Chondrocyte (in vitro differentiated cells): ENCODE results near the gene LAMP5. TPM values are rescaled to one million over a fixed set of nuclear protein-coding genes. Genes with fewer than 3 reads are reported as not detected.

Experiments
- DNase-seq: peaks from one replicate; pipeline ENCODE4 v3.0.0; 2021; ENCODE audit warnings: mixed read lengths, low spot score
- H3K27ac Mint-ChIP-seq: one replicate; pipeline ENCODE4 v1.8.0; 2021; ENCODE audit warnings: mild to moderate bottlenecking, moderate library complexity, mixed read lengths; ENCODE audit not compliant: unreplicated experiment
- H3K27me3 Mint-ChIP-seq: 2 replicates; pipeline ENCODE4 v1.8.0; 2021; ENCODE audit warnings: low read depth, mixed read lengths
- H3K36me3 Mint-ChIP-seq: 2 replicates; pipeline ENCODE4 v1.8.0; 2021; ENCODE audit warnings: low read depth, mixed read lengths
- H3K4me1 Mint-ChIP-seq: 2 replicates; pipeline ENCODE4 v1.8.0; 2021; ENCODE audit warnings: low read depth, mild to moderate bottlenecking, mixed read lengths
- H3K4me3 Mint-ChIP-seq: one replicate; pipeline ENCODE4 v1.8.0; 2021; ENCODE audit warnings: mild to moderate bottlenecking, moderate library complexity, mixed read lengths; ENCODE audit not compliant: unreplicated experiment
- H3K9me3 Mint-ChIP-seq: 2 replicates; pipeline ENCODE4 v1.8.0; 2021; ENCODE audit warnings: low read depth, mixed read lengths
- CTCF ChIP-seq: fragments of 200-600 bp; sonication (generic); IDR thresholded peaks from 2 replicates; pipeline ENCODE4 v1.5.0; 2021; ENCODE audit warnings: antibody characterized with exemption, mild to moderate bottlenecking, moderate library complexity
- total RNA-seq: library from RNA; stranded (reverse); gene quantifications from 3 replicates; pipeline ENCODE4 v1.2.1, GENCODE V29; 2021

The LAMP5 gene
- total RNA-seq, 1 donor from 2014 or later = 2.5 TPM

- no peaks in the 10 kb centered on the region for H3K4me1 Mint-ChIP-seq
Measured at GRCh38 chr20:9565910-9566550, 51.6 kb downstream of the LAMP5 start.

GRCh38 chr20:9566977-9567376 is 52.6 kb downstream of the LAMP5 start:
- Mint-ChIP-seq H3K27me3 (peaks cover 49% of the 10 kb centered on the region), H3K4me3 (no peak overlapping the region), H3K36me3 (no peaks in the 10 kb centered on the region), H3K9me3 (peaks cover 3% of the 10 kb centered on the region), H3K27ac (no peak overlapping the region), H3K4me1 (no peaks in the 10 kb centered on the region)
- TF ChIP-seq CTCF = no peak
- no peak for DNase-seq

More at GRCh38 chr20:9565910-9566550, 51.6 kb downstream of the LAMP5 start:
- peaks cover 3% of the 10 kb centered on the region for H3K9me3 Mint-ChIP-seq
- no peak for TF ChIP-seq CTCF
- no peaks in the 10 kb centered on the region for H3K36me3 Mint-ChIP-seq
- H3K4me3 Mint-ChIP-seq = no peak overlapping the region
- peak; percentile 72 for DNase-seq
- H3K27me3 Mint-ChIP-seq = peaks cover 47% of the 10 kb centered on the region
- H3K27ac Mint-ChIP-seq = no peak overlapping the region

DNA sequence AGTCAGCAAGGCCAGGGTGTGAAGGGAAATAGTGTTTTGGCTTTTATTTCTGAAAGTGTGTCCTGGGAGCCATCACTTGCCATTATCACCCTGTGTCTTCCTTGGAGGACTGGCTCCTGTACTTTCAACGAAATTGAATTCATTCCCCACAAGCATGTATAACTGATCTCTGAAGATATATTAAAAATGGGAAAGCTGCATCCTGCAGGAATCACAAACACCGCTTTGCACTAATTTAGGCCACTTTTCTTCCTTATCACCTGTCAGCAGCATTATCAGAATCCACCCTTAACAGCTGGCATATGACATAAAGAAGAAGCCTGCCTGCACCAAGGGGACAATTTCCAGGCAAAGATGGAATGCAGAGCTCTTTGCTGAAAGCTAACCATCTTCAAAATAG is 56.2 kb downstream of the LAMP5 start:
- peaks cover 51% of the 10 kb centered on the region for H3K27me3 Mint-ChIP-seq
- no peak for TF ChIP-seq CTCF
- no peaks in the 10 kb centered on the region for H3K36me3 Mint-ChIP-seq
- no peaks in the 10 kb centered on the region for H3K4me1 Mint-ChIP-seq
- no peak for DNase-seq
- no peak overlapping the region for H3K4me3 Mint-ChIP-seq
- H3K9me3 Mint-ChIP-seq = peaks cover 3% of the 10 kb centered on the region
- H3K27ac Mint-ChIP-seq = no peak overlapping the region

- Mint-ChIP-seq H3K9me3 (peaks cover 3% of the 10 kb centered on the region), H3K27ac (no peak overlapping the region), H3K36me3 (no peaks in the 10 kb centered on the region), H3K4me1 (no peaks in the 10 kb centered on the region), H3K27me3 (peaks cover 44% of the 10 kb centered on the region), H3K4me3 (no peak overlapping the region)
- TF ChIP-seq CTCF = no peak
- no peak for DNase-seq
Measured at GRCh38 chr20:9571783-9572182, 57.4 kb downstream of the LAMP5 start.

GRCh38 chr20:9572670-9573069 is 58.3 kb downstream of the LAMP5 start:
- DNase-seq = no peak
- Mint-ChIP-seq H3K36me3 (no peaks in the 10 kb centered on the region), H3K4me1 (peaks cover 6% of the 10 kb centered on the region), H3K27ac (no peak overlapping the region), H3K9me3 (peaks cover 3% of the 10 kb centered on the region), H3K27me3 (peaks cover 42% of the 10 kb centered on the region), H3K4me3 (no peak overlapping the region)
- no peak for TF ChIP-seq CTCF
